ENCODE measurements around the gene DPEP1.
"Not testable (repeated sequence)": the region's sequence is repeated elsewhere in the genome, so short reads cannot be mapped to it uniquely, and the experiment has no call there.

DPEP1 gene

GRCh38 chr16:89653656-89654295 is 40.3 kb downstream of the DPEP1 start:
- no peak for DNase-seq

- no peak for DNase-seq
Observed at GRCh38 chr16:89655062-89655643, 41.7 kb downstream of the DPEP1 start.

DNA sequence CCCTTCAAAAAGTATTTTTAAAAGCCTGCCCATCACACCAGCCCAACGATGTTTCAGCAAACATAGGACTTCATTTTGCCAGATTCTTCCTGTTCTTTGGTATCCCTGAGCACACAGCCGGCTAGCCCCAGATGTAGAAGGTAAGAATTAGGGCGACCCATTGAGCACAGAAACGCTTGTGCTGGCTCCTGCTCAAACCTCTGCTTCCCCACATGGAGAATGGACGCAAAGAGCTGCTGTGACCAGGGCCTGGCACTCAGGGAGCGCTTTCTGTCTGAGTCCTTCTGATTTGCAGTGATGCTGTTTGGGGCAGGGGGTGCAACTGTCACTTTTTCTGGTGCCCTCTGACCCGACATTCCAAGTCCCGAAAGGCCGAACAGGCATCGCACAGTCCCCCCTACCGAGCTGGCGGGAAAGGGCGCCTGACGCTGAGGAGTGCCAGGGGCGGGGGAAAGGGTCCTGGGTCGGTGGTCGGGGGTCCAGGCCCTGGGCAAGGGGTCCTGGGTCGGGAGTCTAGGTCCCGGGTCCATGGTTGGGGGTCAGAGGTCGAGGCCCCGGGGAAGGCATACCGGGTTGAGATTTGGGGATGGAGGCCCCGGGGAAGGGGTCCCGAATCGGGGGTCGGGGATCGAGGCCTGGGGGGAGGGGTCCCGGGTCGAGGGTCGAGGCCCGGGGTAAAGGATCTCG is 43.1 kb downstream of the DPEP1 start:
- no peak for DNase-seq

DNA sequence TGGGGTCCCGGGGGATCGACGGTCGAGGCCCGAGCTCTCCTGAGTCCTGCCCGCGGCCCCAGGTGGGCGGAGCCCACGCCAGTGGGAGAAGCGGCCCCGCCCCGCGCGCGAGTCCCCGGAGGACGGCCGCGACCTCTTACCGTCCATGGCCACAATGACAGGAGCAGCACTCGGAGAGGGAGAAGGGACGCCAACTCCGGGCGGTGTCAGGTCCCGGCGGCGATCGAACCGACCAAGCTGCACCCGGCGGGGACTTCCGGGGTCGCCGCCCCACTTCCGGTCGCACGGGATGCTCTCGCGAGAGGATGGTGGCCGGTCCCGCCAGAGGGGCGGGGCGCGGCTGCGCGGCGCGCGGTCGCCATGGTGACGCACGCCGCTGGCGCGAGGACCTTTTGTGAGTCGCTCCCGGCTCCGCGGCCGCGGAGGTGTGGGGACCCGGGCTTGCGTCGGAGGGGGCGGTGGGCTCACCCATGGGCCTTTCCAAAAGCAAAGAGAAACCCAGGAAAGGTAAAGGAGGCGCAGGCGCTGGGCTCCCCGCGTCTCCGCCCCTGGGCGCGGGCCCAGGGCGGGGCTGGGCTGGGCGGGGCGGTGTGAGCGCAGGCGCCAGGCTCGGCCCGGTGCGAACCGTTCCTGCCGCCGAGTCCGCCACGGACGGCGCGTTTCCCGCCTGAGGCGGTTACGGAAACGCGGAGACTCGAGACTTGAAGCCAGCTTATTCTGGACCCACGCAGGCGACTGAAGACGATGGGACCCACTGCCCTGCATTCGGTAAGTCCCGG is 44.2 kb downstream of the DPEP1 start, which contains the start of the genes CHMP1A and SPATA33:
Gene CHMP1A (minus strand): TSS at position 267 of the 779 bp plus-strand sequence. CDS start 120 bp downstream, at position 147.
Gene SPATA33 (plus strand): TSS at position 395 of the 779 bp plus-strand sequence. CDS start 76 bp downstream, at position 471.
- DNase-seq: peak in 1 of 2 experiments; percentile 29

DNA sequence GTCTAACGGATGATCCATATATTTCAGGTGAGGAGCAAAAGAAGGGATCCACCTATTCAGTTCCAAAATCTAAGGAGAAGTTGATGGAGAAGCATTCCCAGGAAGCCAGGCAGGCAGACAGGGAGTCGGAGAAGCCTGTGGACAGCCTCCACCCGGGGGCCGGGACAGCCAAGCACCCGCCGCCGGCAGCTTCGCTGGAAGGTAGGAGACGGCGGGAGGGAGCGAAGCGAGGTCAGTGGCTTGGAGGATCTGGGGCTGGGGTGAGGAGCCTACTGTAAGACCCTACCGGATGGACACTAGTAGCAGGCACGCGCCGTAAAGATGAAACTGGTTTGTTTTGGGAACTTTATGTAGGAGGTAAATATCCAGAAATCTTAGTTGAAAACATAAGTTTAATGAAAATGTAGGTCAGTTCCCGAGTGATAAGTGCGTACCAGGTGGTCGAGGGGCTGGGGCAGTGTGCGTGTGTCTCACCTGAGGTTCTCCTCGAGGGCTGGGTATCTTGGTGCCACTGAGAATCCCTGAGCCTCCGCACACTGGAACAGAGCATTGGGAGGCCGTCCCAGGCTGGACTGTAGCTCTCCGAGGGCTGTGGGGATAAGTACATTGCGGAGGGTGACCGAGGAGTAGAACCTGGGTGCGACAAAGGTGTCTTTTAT is 44.9 kb downstream of the DPEP1 start:
- DNase-seq: no peak

GRCh38 chr16:89660146-89660545 is 46.7 kb downstream of the DPEP1 start:
- DNase-seq: no peak

GRCh38 chr16:89661215-89661614 is 47.8 kb downstream of the DPEP1 start:
- no peak for DNase-seq

DNA sequence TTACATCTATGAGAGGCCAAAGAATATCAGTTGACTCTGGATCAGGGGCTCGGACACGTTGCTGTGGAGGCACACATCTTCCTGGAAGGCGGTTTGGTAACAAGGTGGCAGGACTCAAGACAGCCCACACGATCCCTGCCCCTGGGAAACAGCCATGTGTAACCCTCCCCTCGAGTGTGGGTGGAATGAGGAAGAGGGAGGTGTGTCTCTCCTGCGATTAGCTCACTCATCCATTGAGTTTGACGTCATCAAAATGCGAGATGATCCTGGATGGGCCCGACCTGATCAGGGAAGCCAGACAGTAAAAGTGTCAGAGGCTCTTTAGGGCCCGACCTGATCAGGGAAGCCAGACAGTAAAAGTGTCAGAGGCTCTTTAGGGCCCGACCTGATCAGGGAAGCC is 50.8 kb downstream of the DPEP1 start:
- not testable (repeated sequence) for DNase-seq

DNA sequence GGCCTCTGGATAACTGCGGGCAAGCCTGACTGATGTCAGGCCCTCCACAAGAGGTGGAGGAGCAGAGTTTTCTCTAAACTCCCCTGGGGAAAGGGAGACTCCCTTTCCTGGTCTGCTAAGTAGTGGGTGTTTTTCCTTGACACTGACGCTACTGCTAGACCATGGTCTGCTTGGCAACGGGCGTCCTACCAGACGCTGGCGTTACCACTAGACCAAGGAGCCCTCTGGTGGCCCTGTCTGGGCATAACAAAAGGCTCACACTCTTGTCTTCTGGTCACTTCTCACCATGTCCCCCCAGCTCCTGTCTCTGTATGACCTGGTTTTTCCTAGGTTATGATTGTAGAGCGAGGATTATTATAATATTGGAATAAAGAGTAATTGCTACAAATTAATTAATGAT is 53.6 kb downstream of the DPEP1 start:
- not testable (repeated sequence) for DNase-seq

DNA sequence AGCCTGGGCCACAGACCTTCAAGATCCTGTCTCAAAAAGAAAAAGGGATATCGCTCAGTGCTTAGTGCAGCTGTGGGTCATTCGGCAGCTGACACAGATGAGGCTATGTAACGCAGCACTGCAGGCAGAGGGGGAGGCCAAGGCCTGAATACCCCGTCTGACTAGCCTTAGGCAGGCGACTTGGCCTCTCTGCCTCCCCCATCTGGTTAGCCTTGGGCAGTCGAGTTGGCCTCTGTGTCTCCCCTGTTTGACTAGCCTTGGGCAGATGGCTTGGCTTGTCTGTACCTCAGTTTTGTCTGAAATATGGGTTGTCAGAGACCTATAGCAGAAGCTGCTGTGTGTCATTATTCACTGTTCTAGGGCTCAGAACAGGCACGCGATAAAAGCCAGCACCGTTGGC is 54.2 kb downstream of the DPEP1 start:
- no peak for DNase-seq

GRCh38 chr16:89668790-89669158 is 55.3 kb downstream of the DPEP1 start:
- no peak for DNase-seq

GRCh38 chr16:89669755-89670154 is 56.3 kb downstream of the DPEP1 start:
- DNase-seq: no peak

DNA sequence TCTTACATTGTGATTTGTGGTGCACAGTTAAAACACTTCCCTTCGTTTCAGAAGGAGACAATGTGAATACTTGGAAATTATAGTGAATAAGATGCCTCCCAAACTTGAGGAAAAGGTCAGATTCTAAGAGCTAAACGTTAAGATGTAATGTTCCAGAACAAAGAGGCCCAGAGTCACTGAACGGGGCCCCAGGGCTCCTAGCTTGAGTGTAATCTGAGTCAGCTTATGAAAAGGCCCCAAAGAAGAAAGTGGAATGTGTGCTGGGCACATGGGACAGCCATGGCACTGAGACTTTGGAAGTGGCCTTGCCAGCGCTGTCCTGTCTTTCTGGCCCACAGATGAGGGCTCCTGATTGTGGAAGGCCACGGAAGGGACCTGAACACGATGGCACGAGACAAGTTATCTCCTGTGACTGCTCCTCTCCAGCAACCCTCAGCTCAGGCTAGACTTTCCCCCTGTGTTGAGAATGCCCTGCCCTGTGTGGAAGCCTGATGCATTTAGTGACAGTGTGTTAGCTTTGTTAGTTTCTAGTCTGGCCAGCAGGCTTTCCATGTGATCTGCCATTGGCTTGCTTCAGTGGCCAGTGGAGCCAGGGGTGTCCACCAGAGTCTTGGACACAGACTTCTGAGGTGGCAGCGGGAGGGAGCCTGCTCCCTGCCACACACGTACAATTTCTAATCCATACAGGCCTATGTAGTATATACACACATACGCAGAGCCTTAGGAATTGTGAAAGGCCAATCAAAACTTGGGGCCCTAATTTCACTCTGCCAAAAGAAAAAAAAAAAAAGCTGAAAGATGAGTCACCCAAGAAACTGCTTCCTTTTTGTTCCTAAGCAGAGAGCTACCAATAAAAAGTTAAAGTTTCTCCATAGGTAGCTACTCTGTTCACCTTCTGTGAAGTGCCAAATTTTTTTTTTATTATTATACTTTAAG is 57.3 kb downstream of the DPEP1 start:
- no peak for DNase-seq

DNA sequence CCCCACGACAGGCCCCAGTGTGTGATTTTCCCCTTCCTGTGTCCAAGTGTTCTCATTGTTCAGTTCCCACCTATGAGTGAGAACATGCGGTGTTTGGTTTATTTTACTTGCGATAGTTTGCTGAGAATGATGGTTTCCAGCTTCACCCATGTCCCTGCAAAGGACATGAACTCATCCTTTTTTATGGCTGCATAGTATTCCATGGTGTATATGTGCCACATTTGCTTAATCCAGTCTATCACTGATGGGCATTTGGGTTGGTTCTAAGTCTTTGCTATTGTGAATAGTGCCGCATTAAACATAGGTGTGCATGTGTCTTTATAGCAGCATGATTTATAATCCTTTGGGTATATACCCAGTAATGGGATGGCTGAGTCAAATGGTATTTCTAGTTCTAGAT is 58.1 kb downstream of the DPEP1 start:
- DNase-seq: not testable (repeated sequence)

DNA sequence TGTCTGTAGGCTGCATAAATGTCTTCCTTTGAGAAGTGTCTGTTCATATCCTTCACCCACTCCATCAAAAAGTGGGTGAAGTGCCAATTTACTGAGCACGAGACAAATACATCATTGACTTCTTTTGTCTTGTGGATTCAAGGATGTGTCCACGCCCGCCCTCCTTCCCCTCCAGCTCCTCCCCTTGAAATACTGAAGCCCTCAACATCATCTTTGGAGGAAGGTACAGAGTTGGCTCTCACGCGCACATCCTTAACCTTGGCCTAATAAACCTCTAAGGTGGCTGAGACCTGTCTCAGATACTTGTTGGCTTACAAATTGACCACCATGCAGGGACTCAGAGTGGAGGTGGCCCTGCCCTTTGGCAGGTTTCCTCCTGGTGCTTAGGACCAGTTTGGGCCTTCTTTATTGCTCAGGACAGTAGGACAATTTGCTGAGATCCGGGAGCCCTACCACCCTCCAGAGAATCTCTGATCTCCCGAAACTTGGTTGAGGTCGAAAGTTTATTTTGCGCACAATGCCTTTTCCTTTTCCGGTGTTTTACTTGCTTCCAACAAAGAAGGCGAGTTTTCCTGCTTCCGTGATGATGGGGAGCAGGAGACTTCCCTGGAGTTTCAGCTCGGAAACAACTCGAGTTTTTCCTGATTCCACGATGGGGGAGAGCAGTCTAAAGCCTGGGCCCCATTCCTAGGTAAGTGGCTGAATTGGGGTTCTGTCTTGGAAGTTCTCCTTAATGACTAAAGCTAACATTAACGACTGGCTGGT is 58.9 kb downstream of the DPEP1 start:
- DNase-seq: no peak

DNA sequence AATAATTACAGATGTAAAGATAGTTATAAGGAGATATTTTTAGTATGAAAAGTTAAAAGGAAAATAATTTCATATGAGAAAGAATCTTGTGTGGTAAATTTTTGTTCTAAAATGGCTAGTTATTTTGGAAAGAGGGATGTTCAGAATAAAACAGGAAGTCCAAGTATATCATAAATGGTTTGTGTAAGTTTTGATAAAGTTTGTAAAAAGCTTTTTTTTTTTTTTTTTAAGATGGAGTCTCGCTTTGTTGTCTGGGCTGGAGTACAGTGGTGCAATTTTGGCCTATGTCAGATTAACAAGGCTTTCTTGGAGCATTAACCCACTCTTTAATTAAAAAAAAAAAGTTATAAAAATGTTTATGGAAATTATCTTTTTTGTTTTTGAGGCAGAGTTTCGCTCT is 64.8 kb downstream of the DPEP1 start:
- DNase-seq: no peak

- DNase-seq: no peak
Observed at GRCh38 chr16:89685916-89686315, 72.5 kb downstream of the DPEP1 start.

GRCh38 chr16:89686520-89687091 is 73.2 kb downstream of the DPEP1 start, which contains the start of gene CDK10:
TSS of gene CDK10 (plus strand) at chr16:89686689. CDS start at chr16:89686711, 22 bp downstream.
- peak; percentile 25 to 43 for DNase-seq

DNA sequence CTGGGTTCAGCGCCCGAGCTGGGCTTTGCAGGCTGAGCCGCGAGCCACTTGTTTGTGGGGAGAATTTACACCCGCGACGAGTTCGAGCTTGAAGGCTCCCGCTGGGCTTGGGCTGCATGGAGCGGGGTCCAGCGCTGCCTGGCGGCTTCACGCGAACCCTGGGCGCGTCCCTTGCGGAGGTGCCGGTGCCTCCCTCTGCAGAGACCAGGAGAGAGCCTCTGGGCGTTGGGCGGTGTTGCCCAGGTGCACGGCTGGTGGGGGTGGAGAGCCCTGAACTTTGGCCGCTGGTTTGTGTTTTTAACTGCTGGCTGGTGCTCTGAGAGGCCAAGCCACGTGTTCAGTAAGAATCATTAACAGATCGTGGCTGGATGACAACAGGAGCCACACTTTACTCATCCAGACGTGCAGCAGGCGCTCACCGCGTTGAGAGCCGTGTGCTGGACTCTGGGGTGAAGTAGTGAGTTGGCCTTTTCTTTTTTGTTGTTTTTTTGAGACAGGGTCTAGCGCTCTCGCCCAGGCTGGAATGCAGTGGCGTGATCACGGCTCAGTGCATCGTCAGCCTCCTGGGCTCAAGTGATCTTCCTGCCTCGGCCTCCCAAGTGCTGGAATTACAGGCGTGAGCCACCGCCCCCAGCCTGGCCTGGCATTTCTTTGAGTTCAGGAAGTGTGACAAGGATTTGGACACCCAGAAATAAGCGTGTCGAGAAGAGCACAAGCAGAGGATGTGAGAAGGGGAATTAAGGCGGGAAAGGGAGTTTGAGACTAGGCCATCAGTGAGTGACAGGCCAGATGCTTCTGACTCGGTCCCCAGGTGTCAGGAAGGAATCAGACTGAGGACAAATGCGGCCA is 73.9 kb downstream of the DPEP1 start:
- DNase-seq: no peak
